ENCODE data around the gene ARHGAP5.

ARHGAP5 gene

DNA sequence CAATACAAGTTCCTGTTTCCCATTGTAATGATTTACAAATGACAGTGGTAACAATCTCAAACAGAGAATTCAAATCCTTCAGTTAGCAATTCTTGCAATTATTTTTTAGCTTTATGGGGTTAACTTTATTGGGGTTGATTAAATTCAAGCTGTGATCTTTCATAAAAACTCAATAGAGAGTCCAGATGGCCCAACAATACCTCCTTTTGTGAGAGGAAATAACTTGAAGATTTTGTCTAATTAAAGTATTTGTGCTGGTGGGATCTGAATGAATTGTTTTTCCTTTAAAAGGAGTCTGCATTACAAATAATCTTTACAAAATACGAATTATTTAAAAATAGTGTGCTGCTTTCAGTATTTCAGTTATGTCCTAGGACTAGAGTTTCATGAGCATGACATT lies 4.4 kb upstream of the ARHGAP5 start:
- Histone ChIP-seq H3K27me3 (ENCODE audit: control insufficient read depth, low read length) (peaks cover 19% of the 10 kb centered on the region), H3K9me2 (replicated peaks; ENCODE audit: control insufficient read depth, low read length) (no peaks in the 10 kb centered on the region), H3K36me3 (ENCODE audit: control insufficient read depth, low read length) (no peaks in the 10 kb centered on the region), H3K79me2 (ENCODE audit: control insufficient read depth, low read length) (peaks cover under 1% of the 10 kb centered on the region; the same call in 1 of the 2 replicates), H3K9me3 (ENCODE audit: control insufficient read depth, insufficient read depth, low read length) (no peaks in the 10 kb centered on the region), H3F3A (ENCODE audit: control insufficient read depth, insufficient read depth) (peaks cover 15% of the 10 kb centered on the region), H3K27ac (ENCODE audit: low read depth, low read length) (no peak overlapping the region), H3K4me3 (ENCODE audit: low read length) (no peak overlapping the region), H4K20me1 (ENCODE audit: control insufficient read depth, insufficient read depth, low read depth, low read length) (no peaks in the 10 kb centered on the region), H3K4me1 (ENCODE audit: control insufficient read depth, low read length) (peaks cover 6% of the 10 kb centered on the region), H3K4me2 (ENCODE audit: low read length) (no peak overlapping the region)
- TF ChIP-seq EZH2phosphoT487 (IDR thresholded peaks at IDR 0.05; ENCODE audit: borderline replicate concordance, low read length), result no peak
- TF ChIP-seq, protein P1, sequence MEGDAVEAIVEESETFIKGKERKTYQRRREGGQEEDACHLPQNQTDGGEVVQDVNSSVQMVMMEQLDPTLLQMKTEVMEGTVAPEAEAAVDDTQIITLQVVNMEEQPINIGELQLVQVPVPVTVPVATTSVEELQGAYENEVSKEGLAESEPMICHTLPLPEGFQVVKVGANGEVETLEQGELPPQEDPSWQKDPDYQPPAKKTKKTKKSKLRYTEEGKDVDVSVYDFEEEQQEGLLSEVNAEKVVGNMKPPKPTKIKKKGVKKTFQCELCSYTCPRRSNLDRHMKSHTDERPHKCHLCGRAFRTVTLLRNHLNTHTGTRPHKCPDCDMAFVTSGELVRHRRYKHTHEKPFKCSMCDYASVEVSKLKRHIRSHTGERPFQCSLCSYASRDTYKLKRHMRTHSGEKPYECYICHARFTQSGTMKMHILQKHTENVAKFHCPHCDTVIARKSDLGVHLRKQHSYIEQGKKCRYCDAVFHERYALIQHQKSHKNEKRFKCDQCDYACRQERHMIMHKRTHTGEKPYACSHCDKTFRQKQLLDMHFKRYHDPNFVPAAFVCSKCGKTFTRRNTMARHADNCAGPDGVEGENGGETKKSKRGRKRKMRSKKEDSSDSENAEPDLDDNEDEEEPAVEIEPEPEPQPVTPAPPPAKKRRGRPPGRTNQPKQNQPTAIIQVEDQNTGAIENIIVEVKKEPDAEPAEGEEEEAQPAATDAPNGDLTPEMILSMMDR (IDR thresholded peaks at IDR 0.05; ENCODE audit: low read depth, low read length, poor library complexity, severe bottlenecking), result no peak

DNA sequence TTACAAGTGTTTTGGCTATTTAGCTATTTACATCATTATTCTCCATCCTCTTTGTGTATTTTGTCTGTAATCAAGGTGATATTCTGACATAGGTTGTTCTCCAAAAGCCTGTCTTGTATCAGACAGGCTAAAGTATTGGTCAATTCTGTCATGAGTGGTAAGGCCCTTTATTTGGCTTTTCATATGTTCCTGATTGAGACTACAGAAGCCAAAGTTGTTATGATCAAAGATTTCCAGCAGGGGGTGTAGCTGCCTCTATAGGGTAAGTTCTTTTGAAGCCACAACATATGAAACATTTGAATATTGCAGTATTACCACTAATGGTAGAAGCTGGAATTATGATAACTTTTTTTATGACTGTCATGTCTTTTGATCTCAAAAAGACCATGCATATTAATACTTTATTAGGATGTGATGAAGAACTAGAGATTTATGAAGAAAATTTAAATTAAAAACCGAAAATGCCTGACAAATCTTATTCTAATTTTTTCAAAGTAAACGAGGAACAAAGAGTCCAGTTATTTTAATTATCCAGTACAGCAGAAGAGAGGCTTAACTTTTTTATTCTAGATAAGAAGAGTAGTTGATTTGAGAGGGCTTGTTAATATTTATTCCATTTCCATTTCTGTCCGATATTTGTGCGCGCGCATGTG lies 3.4 kb upstream of the ARHGAP5 start:
- Histone ChIP-seq H3K4me1 (ENCODE audit: control insufficient read depth, low read length) (peaks cover 13% of the 10 kb centered on the region), H3K9me2 (replicated peaks; ENCODE audit: control insufficient read depth, low read length) (no peaks in the 10 kb centered on the region), H3F3A (ENCODE audit: control insufficient read depth, insufficient read depth) (peaks cover 15% of the 10 kb centered on the region), H3K36me3 (ENCODE audit: control insufficient read depth, low read length) (no peaks in the 10 kb centered on the region), H3K27ac (ENCODE audit: low read depth, low read length) (no peak overlapping the region), H3K9me3 (ENCODE audit: control insufficient read depth, insufficient read depth, low read length) (no peaks in the 10 kb centered on the region), H4K20me1 (ENCODE audit: control insufficient read depth, insufficient read depth, low read depth, low read length) (peaks cover 3% of the 10 kb centered on the region), H3K4me3 (ENCODE audit: low read length) (no peak overlapping the region), H3K79me2 (ENCODE audit: control insufficient read depth, low read length) (peaks cover 10% of the 10 kb centered on the region), H3K27me3 (ENCODE audit: control insufficient read depth, low read length) (peaks cover 19% of the 10 kb centered on the region), H3K4me2 (ENCODE audit: low read length) (no peak overlapping the region)
- TF ChIP-seq, protein P1 (IDR thresholded peaks at IDR 0.05; ENCODE audit: low read depth, low read length, poor library complexity, severe bottlenecking), result peak; percentile 62
- no peak for TF ChIP-seq EZH2phosphoT487 (IDR thresholded peaks at IDR 0.05; ENCODE audit: borderline replicate concordance, low read length)

DNA sequence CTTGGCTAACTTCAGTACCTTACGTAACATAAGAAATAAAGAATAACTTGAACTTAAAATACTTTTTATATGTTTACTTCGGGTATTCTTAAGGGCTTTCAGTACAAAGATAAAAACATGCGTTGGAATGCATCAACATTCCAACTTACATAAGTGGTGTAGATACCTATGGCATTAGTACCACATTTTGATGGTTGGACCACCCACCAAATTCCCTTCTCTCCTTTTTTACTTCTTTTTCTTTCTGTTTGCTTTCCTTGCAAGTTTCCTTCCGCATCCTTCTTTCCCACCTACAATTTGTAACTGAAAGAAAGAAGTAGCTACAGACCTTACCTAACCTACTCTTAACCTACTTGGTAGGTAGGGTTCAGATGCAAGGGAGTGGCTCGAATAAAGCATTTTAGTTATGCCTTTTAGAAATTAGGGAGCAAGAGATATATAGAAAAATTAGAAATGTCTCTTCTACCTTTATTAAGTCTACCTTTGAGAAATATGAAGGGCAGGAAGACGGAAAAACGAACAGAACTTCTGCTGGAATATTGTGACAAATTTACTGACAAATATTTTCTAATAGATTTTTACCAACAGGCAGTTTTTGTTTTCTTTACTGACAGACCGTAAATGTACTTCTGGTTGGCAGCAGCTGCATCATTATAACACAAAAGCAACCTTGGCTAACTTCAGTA lies 2.1 kb upstream of the ARHGAP5 start:
- Histone ChIP-seq H3K9me2 (replicated peaks; ENCODE audit: control insufficient read depth, low read length) (no peaks in the 10 kb centered on the region), H4K20me1 (ENCODE audit: control insufficient read depth, insufficient read depth, low read depth, low read length) (peaks cover 7% of the 10 kb centered on the region), H3K4me2 (ENCODE audit: low read length) (no peak overlapping the region), H3K36me3 (ENCODE audit: control insufficient read depth, low read length) (no peaks in the 10 kb centered on the region), H3K9me3 (ENCODE audit: control insufficient read depth, insufficient read depth, low read length) (no peaks in the 10 kb centered on the region), H3K27me3 (ENCODE audit: control insufficient read depth, low read length) (peaks cover 22% of the 10 kb centered on the region), H3K4me1 (ENCODE audit: control insufficient read depth, low read length) (peaks cover 17% of the 10 kb centered on the region), H3K79me2 (ENCODE audit: control insufficient read depth, low read length) (peaks cover 23% of the 10 kb centered on the region), H3K4me3 (ENCODE audit: low read length) (no peak overlapping the region), H3F3A (ENCODE audit: control insufficient read depth, insufficient read depth) (peaks cover 15% of the 10 kb centered on the region), H3K27ac (ENCODE audit: low read depth, low read length) (no peak overlapping the region)
- TF ChIP-seq, protein P1 (IDR thresholded peaks at IDR 0.05; ENCODE audit: low read depth, low read length, poor library complexity, severe bottlenecking), result no peak
- no peak for TF ChIP-seq EZH2phosphoT487 (IDR thresholded peaks at IDR 0.05; ENCODE audit: borderline replicate concordance, low read length)

All from DOHH2 (cell line).